ENCODE measurements around the gene CPA2.

GRCh38 chr7:130228840-130229502, 37.7 kb upstream of the CPA2 start:
- TF ChIP-seq CTCF (IDR thresholded peaks at IDR 0.05), result no peak
- TF ChIP-seq POLR2A (IDR thresholded peaks at IDR 0.05), result no peak
- no peak for TF ChIP-seq EP300 (IDR thresholded peaks at IDR 0.05)

Data from tibial nerve (tissue), 4 donors.